Measurements from ENCODE around the gene SYTL3. TPM values are rescaled to one million over a fixed set of nuclear protein-coding genes. Genes with fewer than 3 reads are reported as not detected.

Gene SYTL3
- total RNA-seq, 1 experiment from 2014 or later, result 0.86 TPM

- intact Hi-C loops (cut with micrococcal nuclease; ENCODE audit: unreplicated experiment), result no loop called here
- H3K9me3 ChIP-seq, result no peaks in the 10 kb centered on the region
- Mint-ChIP-seq H3K27ac (ENCODE audit: unreplicated experiment) (no peak overlapping the region), H3K4me1 (ENCODE audit: low read depth, unreplicated experiment) (no peaks in the 10 kb centered on the region), H3K27me3 (ENCODE audit: insufficient read depth, unreplicated experiment) (no peaks in the 10 kb centered on the region), H3K4me3 (ENCODE audit: unreplicated experiment) (no peak overlapping the region), H3K9me3 (ENCODE audit: unreplicated experiment) (no peaks in the 10 kb centered on the region), H3K36me3 (ENCODE audit: insufficient read depth, unreplicated experiment) (peaks cover 74% of the 10 kb centered on the region)
- POLR2A ChIA-PET, result no interaction called here
- DNase-seq, result no peak
- TF ChIP-seq CTCF (IDR thresholded peaks at IDR 0.05; ENCODE audit: insufficient read depth in 1 of 2, low read depth in 1 of 2, low read length in 1 of 2, severe bottlenecking in 1 of 2, unreplicated experiment in 1 of 2), result no peak
- CTCF ChIA-PET, result no interaction called here
- no TSS peak for BruUV-seq (replicated peaks)
- H3K4me3 ChIP-seq (ENCODE audit: low read depth, low read length), result no peak overlapping the region
- no peaks in the 10 kb centered on the region for H3K4me1 ChIP-seq
- H3K36me3 ChIP-seq (ENCODE audit: control insufficient read depth, insufficient read depth, low read length), result peaks cover 3% of the 10 kb centered on the region
- no peaks in the 10 kb centered on the region for H3K27me3 ChIP-seq (replicated peaks; ENCODE audit: control insufficient read depth, insufficient read depth, low read length)
These were observed 24.9 kb upstream of the SYTL3 start for GRCh38 chr6:158624684-158625682.

- Histone ChIP-seq H3K4me3 (ENCODE audit: low read depth, low read length) (no peak overlapping the region), H3K36me3 (ENCODE audit: control insufficient read depth, insufficient read depth, low read length) (peaks cover 4% of the 10 kb centered on the region), H3K27me3 (replicated peaks; ENCODE audit: control insufficient read depth, insufficient read depth, low read length) (no peaks in the 10 kb centered on the region), H3K4me1 (no peaks in the 10 kb centered on the region), H3K9me3 (no peaks in the 10 kb centered on the region)
- H3K4me3 Mint-ChIP-seq (ENCODE audit: unreplicated experiment), result no peak overlapping the region
- intact Hi-C loops (cut with micrococcal nuclease; ENCODE audit: unreplicated experiment), result no loop called here
- BruUV-seq (replicated peaks), result no TSS peak
- H3K9me3 Mint-ChIP-seq (ENCODE audit: unreplicated experiment), result no peaks in the 10 kb centered on the region
- H3K27me3 Mint-ChIP-seq (ENCODE audit: insufficient read depth, unreplicated experiment), result no peaks in the 10 kb centered on the region
- no peak for TF ChIP-seq CTCF (IDR thresholded peaks at IDR 0.05; ENCODE audit: insufficient read depth in 1 of 2, low read depth in 1 of 2, low read length in 1 of 2, severe bottlenecking in 1 of 2, unreplicated experiment in 1 of 2)
- H3K36me3 Mint-ChIP-seq (ENCODE audit: insufficient read depth, unreplicated experiment), result peaks cover 73% of the 10 kb centered on the region
- no peak for DNase-seq
- ChIA-PET CTCF (no interaction called here), POLR2A (no interaction called here)
- no peaks in the 10 kb centered on the region for H3K4me1 Mint-ChIP-seq (ENCODE audit: low read depth, unreplicated experiment)
- no peak overlapping the region for H3K27ac Mint-ChIP-seq (ENCODE audit: unreplicated experiment)
These were observed 24.0 kb upstream of the SYTL3 start for GRCh38 chr6:158625881-158626305.

- Mint-ChIP-seq H3K36me3 (ENCODE audit: insufficient read depth, unreplicated experiment) (peaks cover 73% of the 10 kb centered on the region), H3K9me3 (ENCODE audit: unreplicated experiment) (no peaks in the 10 kb centered on the region)
- POLR2A ChIA-PET, result no interaction called here
These were observed 23.3 kb upstream of the SYTL3 start for GRCh38 chr6:158626360-158627167.

More at GRCh38 chr6:158626360-158627167, 23.3 kb upstream of the SYTL3 start:
- no peak overlapping the region for H3K4me3 ChIP-seq (ENCODE audit: low read depth, low read length)
- peaks cover 6% of the 10 kb centered on the region for H3K36me3 ChIP-seq (ENCODE audit: control insufficient read depth, insufficient read depth, low read length)
- no peak for DNase-seq
- no peak overlapping the region for H3K27ac Mint-ChIP-seq (ENCODE audit: unreplicated experiment)
- peaks cover 5% of the 10 kb centered on the region for H3K4me1 Mint-ChIP-seq (ENCODE audit: low read depth, unreplicated experiment)
- intact Hi-C loops (cut with micrococcal nuclease; ENCODE audit: unreplicated experiment), result no loop called here
- no peaks in the 10 kb centered on the region for H3K4me1 ChIP-seq
- no peaks in the 10 kb centered on the region for H3K27me3 Mint-ChIP-seq (ENCODE audit: insufficient read depth, unreplicated experiment)
- H3K27me3 ChIP-seq (replicated peaks; ENCODE audit: control insufficient read depth, insufficient read depth, low read length), result no peaks in the 10 kb centered on the region; the same call in 1 of the 2 replicates
- TF ChIP-seq CTCF (IDR thresholded peaks at IDR 0.05; ENCODE audit: insufficient read depth in 1 of 2, low read depth in 1 of 2, low read length in 1 of 2, severe bottlenecking in 1 of 2, unreplicated experiment in 1 of 2), result no peak
- BruUV-seq (replicated peaks), result no TSS peak
- no peaks in the 10 kb centered on the region for H3K9me3 ChIP-seq
- H3K4me3 Mint-ChIP-seq (ENCODE audit: unreplicated experiment), result no peak overlapping the region
- CTCF ChIA-PET, result no interaction called here

Measured in Caco-2 (cell line).